H9 (cell line): ENCODE measurements around the gene ST8SIA2. TPM values are rescaled to one million over a fixed set of nuclear protein-coding genes. Genes with fewer than 3 reads are reported as not detected.

Experiments
- DNase-seq: peaks from one replicate; pipeline ENCODE4 v3.0.0-alpha.2; 2017
- H2AFZ ChIP-seq: one replicate; pipeline ENCODE4 v1.6.1; 2013; ENCODE audit warnings: mild to moderate bottlenecking, low read length, control low read depth, moderate library complexity
- H2AK5ac ChIP-seq: 2 replicates; pipeline ENCODE4 v1.6.1; 2013; ENCODE audit warnings: low read length, control low read depth, mixed read lengths; ENCODE audit not compliant: insufficient read length
- H2BK120ac ChIP-seq: one replicate; pipeline ENCODE4 v1.6.1; 2013; ENCODE audit warnings: low read depth, mild to moderate bottlenecking, low read length, control low read depth, inconsistent platforms; ENCODE audit not compliant: poor library complexity, severe bottlenecking
- H2BK12ac ChIP-seq: 2 replicates; pipeline ENCODE4 v1.6.1; 2013; ENCODE audit warnings: low read length, control low read depth, mixed read lengths, low read depth; ENCODE audit not compliant: insufficient read length
- H2BK15ac ChIP-seq: 2 replicates; pipeline ENCODE4 v1.6.1; 2013; ENCODE audit warnings: low read depth, low read length, control low read depth
- H2BK20ac ChIP-seq: one replicate; pipeline ENCODE4 v1.6.1; 2013; ENCODE audit warnings: low read depth, mild to moderate bottlenecking, low read length, control low read depth, inconsistent platforms; ENCODE audit not compliant: poor library complexity, severe bottlenecking
- H2BK5ac ChIP-seq: 2 replicates; pipeline ENCODE4 v1.6.1; 2013; ENCODE audit warnings: low read length, control low read depth, mixed read lengths; ENCODE audit not compliant: insufficient read length
- H3K14ac ChIP-seq: 2 replicates; pipeline ENCODE4 v1.6.1; 2013; ENCODE audit warnings: low read length, control low read depth; ENCODE audit not compliant: insufficient read depth
- H3K18ac ChIP-seq: 2 replicates; pipeline ENCODE4 v1.6.1; 2013; ENCODE audit warnings: low read depth, mild to moderate bottlenecking, mixed read lengths, low read length, control low read depth; ENCODE audit not compliant: insufficient read length
- H3K23ac ChIP-seq: 2 replicates; pipeline ENCODE4 v1.6.1; 2013; ENCODE audit warnings: low read length, control low read depth, mixed read lengths, low read depth; ENCODE audit not compliant: insufficient read length
- H3K23me2 ChIP-seq: 2 replicates; pipeline ENCODE4 v1.6.1; 2013; ENCODE audit warnings: low read depth, mild to moderate bottlenecking, mixed read lengths, low read length, control low read depth; ENCODE audit not compliant: insufficient read length, poor library complexity, severe bottlenecking
- H3K27ac ChIP-seq: 2 replicates; pipeline ENCODE4 v1.5.1; 2013; ENCODE audit warnings: low read length, control low read depth, mixed read lengths, low read depth; ENCODE audit not compliant: insufficient read length
- H3K27me3 ChIP-seq: 2 replicates; pipeline ENCODE4 v1.6.1; 2013; ENCODE audit warnings: low read length, control low read depth, inconsistent platforms; ENCODE audit not compliant: insufficient read depth
- H3K4ac ChIP-seq: 2 replicates; pipeline ENCODE4 v1.6.1; 2013; ENCODE audit warnings: low read depth, mild to moderate bottlenecking, control low read depth, inconsistent platforms, low read length, moderate library complexity
- H3K4me1 ChIP-seq: 2 replicates; pipeline ENCODE4 v1.6.1; 2013; ENCODE audit warnings: low read length, control low read depth, inconsistent platforms; ENCODE audit not compliant: insufficient read depth
- H3K4me2 ChIP-seq: 2 replicates; pipeline ENCODE4 v1.6.1; 2013; ENCODE audit warnings: low read length, control low read depth, mixed read lengths; ENCODE audit not compliant: insufficient read length, insufficient read depth
- H3K56ac ChIP-seq: 2 replicates; pipeline ENCODE4 v1.6.1; 2013; ENCODE audit warnings: low read depth, mild to moderate bottlenecking, mixed read lengths, low read length, control low read depth; ENCODE audit not compliant: insufficient read length
- H3K79me1 ChIP-seq: 2 replicates; pipeline ENCODE4 v1.6.1; 2013; ENCODE audit warnings: low read depth, mild to moderate bottlenecking, moderate library complexity, low read length, control low read depth, inconsistent platforms; ENCODE audit not compliant: insufficient read depth, poor library complexity, severe bottlenecking
- H3K79me2 ChIP-seq: 2 replicates; pipeline ENCODE4 v1.6.1; 2013; ENCODE audit warnings: low read length, control low read depth, inconsistent platforms; ENCODE audit not compliant: insufficient read depth
- H3K9ac ChIP-seq: 2 replicates; pipeline ENCODE4 v1.6.1; 2013; ENCODE audit warnings: low read length, control low read depth, mixed read lengths; ENCODE audit not compliant: insufficient read length; ENCODE audit errors: extremely low read depth
- H3K9me3 ChIP-seq: one replicate; pipeline ENCODE4 v1.6.1; 2013; ENCODE audit warnings: low read depth, low read length, inconsistent platforms; ENCODE audit not compliant: control insufficient read depth
- H3T11ph ChIP-seq: one replicate; pipeline ENCODE4 v1.6.1; 2013; ENCODE audit warnings: mild to moderate bottlenecking, low read length, control low read depth, inconsistent platforms
- H4K20me1 ChIP-seq: one replicate; pipeline ENCODE4 v1.6.1; 2013; ENCODE audit not compliant: control insufficient read depth, insufficient read length, insufficient read depth
- H4K5ac ChIP-seq: 2 replicates; pipeline ENCODE4 v1.6.1; 2013; ENCODE audit warnings: low read depth, mild to moderate bottlenecking, mixed read lengths, low read length, control low read depth; ENCODE audit not compliant: insufficient read length
- H4K8ac ChIP-seq: replicated peaks from 2 replicates; pipeline ENCODE4 v1.6.1; 2013; ENCODE audit warnings: low read length, control low read depth, mixed read lengths, low read depth; ENCODE audit not compliant: insufficient read length
- H4K91ac ChIP-seq: 2 replicates; pipeline ENCODE4 v1.6.1; 2013; ENCODE audit warnings: low read depth, mild to moderate bottlenecking, moderate library complexity, mixed read lengths, low read length, control low read depth; ENCODE audit not compliant: insufficient read length
- H3K27ac Mint-ChIP-seq, 3 experiments: 2 replicates in 2 of 3; 3 replicates in 1 of 3; pipeline ENCODE4 v1.8.0; 2020 to 2021; ENCODE audit warnings: mixed read lengths in 3 of 3, mild to moderate bottlenecking in 1 of 3, moderate library complexity in 1 of 3
- H3K27me3 Mint-ChIP-seq: 2 replicates; pipeline ENCODE4 v1.8.0; 2021; ENCODE audit warnings: low read depth, mild to moderate bottlenecking, moderate library complexity, mixed read lengths
- H3K36me3 Mint-ChIP-seq, 3 experiments: 2 replicates in 2 of 3; 3 replicates in 1 of 3; pipeline ENCODE4 v1.8.0; 2020 to 2021; ENCODE audit warnings: low read depth in 3 of 3, mixed read lengths in 3 of 3; ENCODE audit not compliant: insufficient read depth in 1 of 3
- H3K4me1 Mint-ChIP-seq, 2 experiments: 2 replicates each; pipeline ENCODE4 v1.8.0; 2020; ENCODE audit warnings: mixed read lengths in 2 of 2
- H3K4me3 Mint-ChIP-seq, 2 experiments: 2 replicates in 1 of 2; 3 replicates in 1 of 2; pipeline ENCODE4 v1.8.0; 2020 to 2021; ENCODE audit warnings: mild to moderate bottlenecking in 2 of 2, mixed read lengths in 2 of 2, moderate library complexity in 1 of 2
- H3K9me3 Mint-ChIP-seq, 2 experiments: 2 replicates in 1 of 2; 3 replicates in 1 of 2; pipeline ENCODE4 v1.8.0; 2020; ENCODE audit warnings: mild to moderate bottlenecking in 2 of 2, mixed read lengths in 2 of 2, moderate library complexity in 1 of 2
- WGBS: extraction: QIAGEN DNeasy Blood & Tissue Kit; methylation state at CpG from one replicate; pipeline ENCODE4 v1.1.7; 2013; ENCODE audit warnings: missing lambda C conversion rate, low lambda C conversion rate, mixed read lengths; ENCODE audit not compliant: insufficient read length; ENCODE audit errors: extremely low coverage; 5-methylcytosine and 5-hydroxymethylcytosine counted together
- total RNA-seq: library from RNA; stranded (reverse); gene quantifications from 2 replicates; pipeline ENCODE4 v1.2.1, GENCODE V29; 2021
- TF ChIP-seq, protein P1 (sequence below): fragments of 200-600 bp; sonication (generic); conservative IDR thresholded peaks from 3 replicates; pipeline ENCODE4 v1.8.0; 2021; ENCODE audit warnings: antibody characterized with exemption, mild to moderate bottlenecking

ST8SIA2 gene
- total RNA-seq, 1 experiment from 2014 or later: 1.8 TPM

- Histone ChIP-seq H3K18ac (no peak overlapping the region), H3K4ac (no peak overlapping the region), H2BK120ac (no peak overlapping the region), H4K8ac (no peak overlapping the region), H4K5ac (no peak overlapping the region), H3K23ac (no peak overlapping the region), H2AFZ (no peak overlapping the region), H3K23me2 (no peaks in the 10 kb centered on the region), H2AK5ac (no peak overlapping the region), H3K79me2 (no peaks in the 10 kb centered on the region), H3K9me3 (peaks cover 13% of the 10 kb centered on the region), H2BK12ac (no peak overlapping the region), H3K27ac (no peak overlapping the region), H2BK5ac (no peak overlapping the region), H2BK15ac (no peak overlapping the region), H3K4me2 (no peak overlapping the region), H3K56ac (no peak overlapping the region), H3T11ph (no peak overlapping the region), H3K14ac (no peak overlapping the region), H4K91ac (no peak overlapping the region), H3K27me3 (no peaks in the 10 kb centered on the region), H2BK20ac (no peak overlapping the region), H3K79me1 (no peaks in the 10 kb centered on the region), H4K20me1 (no peaks in the 10 kb centered on the region), H3K4me1 (peaks cover 7% of the 10 kb centered on the region; the same call in 1 of the 2 replicates), H3K9ac (no peak overlapping the region)
- no peak overlapping the region for H3K4me3 Mint-ChIP-seq
- H3K9me3 Mint-ChIP-seq: peaks cover 33 to 36% of the 10 kb centered on the region in 2 experiments
- WGBS: no CpG with 5 or more reads among the region's 1 CpG
- H3K4me1 Mint-ChIP-seq: peaks cover 28 to 32% of the 10 kb centered on the region in 2 experiments
- TF ChIP-seq, protein P1, sequence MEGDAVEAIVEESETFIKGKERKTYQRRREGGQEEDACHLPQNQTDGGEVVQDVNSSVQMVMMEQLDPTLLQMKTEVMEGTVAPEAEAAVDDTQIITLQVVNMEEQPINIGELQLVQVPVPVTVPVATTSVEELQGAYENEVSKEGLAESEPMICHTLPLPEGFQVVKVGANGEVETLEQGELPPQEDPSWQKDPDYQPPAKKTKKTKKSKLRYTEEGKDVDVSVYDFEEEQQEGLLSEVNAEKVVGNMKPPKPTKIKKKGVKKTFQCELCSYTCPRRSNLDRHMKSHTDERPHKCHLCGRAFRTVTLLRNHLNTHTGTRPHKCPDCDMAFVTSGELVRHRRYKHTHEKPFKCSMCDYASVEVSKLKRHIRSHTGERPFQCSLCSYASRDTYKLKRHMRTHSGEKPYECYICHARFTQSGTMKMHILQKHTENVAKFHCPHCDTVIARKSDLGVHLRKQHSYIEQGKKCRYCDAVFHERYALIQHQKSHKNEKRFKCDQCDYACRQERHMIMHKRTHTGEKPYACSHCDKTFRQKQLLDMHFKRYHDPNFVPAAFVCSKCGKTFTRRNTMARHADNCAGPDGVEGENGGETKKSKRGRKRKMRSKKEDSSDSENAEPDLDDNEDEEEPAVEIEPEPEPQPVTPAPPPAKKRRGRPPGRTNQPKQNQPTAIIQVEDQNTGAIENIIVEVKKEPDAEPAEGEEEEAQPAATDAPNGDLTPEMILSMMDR: no peak
- DNase-seq: no peak
- H3K27me3 Mint-ChIP-seq: peaks cover 17% of the 10 kb centered on the region; the same call in 1 of the 2 replicates
- H3K36me3 Mint-ChIP-seq: peaks cover 8 to 33% (median 20%) of the 10 kb centered on the region in 3 experiments; a peak in 6 of 7 replicates
- H3K27ac Mint-ChIP-seq: no peak overlapping the region
Measured at GRCh38 chr15:92505611-92506010, 111.9 kb downstream of the ST8SIA2 start.
